Gastrocnemius medialis (tissue), 4 donors: ENCODE measurements around the gene NOVA2.

Experiments used
- POLR2A ChIP-seq, 2 donors: fragments of 450-650 bp; IDR thresholded peaks; one replicate each; pipeline ENCODE4 v1.6.1; 2017; ENCODE audit warnings: antibody characterized with exemption in 2 of 2, mild to moderate bottlenecking in 2 of 2, moderate library complexity in 2 of 2
- TF ChIP-seq, protein P1 (sequence below), 5 experiments: fragments of 450-650 bp in 3 of 5; fragments of 200-600 bp in 2 of 5; sonication (generic) in 2 of 5; IDR thresholded peaks in 4 of 5; conservative IDR thresholded peaks in 1 of 5; 1 replicate in 4 of 5; 2 replicates in 1 of 5; pipeline ENCODE4 v1.5.1; 2016 to 2019; ENCODE audit warnings: antibody characterized with exemption in 5 of 5, mild to moderate bottlenecking in 3 of 5, moderate library complexity in 3 of 5

DNA sequence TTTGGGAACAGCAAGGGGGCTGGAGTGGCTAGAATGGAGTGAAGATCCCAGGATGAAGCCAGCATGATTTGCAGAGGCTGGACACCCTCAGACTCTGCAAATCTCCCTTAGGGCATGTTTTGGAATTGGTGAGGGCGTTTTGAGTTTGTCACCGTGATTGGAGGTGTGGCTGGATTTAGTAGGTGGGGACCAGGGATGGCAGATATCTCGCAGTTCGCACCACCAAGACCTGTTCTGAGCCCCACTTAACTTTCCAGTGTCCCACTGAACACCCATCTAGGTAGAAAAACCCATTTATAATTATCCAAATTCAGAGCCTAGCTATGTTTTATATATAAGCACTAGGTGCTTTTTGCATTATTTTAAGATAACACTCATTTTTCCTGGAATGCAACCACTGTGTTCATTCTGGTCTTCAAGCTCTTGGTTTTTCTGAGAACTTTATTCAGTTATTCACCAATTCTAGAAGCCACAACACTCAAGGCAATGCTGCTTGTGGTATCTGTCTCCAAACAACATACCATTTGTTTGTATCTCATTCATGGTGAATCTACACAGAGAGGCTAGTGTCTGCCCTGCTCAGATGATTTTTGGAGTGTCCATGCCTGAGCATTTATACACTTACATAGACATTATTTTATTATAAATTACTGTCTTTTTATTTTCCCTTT, 56.1 kb downstream of the NOVA2 start:
- TF ChIP-seq, protein P1, sequence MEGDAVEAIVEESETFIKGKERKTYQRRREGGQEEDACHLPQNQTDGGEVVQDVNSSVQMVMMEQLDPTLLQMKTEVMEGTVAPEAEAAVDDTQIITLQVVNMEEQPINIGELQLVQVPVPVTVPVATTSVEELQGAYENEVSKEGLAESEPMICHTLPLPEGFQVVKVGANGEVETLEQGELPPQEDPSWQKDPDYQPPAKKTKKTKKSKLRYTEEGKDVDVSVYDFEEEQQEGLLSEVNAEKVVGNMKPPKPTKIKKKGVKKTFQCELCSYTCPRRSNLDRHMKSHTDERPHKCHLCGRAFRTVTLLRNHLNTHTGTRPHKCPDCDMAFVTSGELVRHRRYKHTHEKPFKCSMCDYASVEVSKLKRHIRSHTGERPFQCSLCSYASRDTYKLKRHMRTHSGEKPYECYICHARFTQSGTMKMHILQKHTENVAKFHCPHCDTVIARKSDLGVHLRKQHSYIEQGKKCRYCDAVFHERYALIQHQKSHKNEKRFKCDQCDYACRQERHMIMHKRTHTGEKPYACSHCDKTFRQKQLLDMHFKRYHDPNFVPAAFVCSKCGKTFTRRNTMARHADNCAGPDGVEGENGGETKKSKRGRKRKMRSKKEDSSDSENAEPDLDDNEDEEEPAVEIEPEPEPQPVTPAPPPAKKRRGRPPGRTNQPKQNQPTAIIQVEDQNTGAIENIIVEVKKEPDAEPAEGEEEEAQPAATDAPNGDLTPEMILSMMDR (IDR thresholded peaks at IDR 0.05 in 4 of 5, conservative IDR thresholded peaks at IDR 0.05 in 1 of 5): no peak
- no peak for TF ChIP-seq POLR2A (IDR thresholded peaks at IDR 0.05)
